ENCODE data around the gene PLXNA4.

Gene PLXNA4

DNA sequence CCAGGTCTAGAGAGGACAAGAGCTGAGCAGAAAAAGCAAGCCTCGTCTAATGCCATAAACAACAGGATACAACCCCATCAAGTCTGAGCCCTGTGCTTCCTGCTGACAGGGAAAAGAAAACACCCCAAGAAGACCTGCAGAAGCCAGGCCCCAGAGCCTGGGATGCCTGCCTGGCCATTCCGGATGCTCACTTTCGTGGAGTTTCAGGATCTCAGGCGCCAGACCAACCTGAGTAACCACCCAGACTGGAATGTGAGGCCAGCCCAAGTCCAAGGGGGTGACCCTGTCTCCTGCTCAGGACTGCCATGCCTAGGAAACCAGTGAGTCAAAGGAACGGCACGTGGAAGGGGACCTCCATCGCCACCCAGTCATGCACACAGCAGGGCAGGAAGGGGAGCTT is 74.3 kb downstream of the PLXNA4 start:
- DNase-seq (ENCODE audit: low read depth), result no peak

DNA sequence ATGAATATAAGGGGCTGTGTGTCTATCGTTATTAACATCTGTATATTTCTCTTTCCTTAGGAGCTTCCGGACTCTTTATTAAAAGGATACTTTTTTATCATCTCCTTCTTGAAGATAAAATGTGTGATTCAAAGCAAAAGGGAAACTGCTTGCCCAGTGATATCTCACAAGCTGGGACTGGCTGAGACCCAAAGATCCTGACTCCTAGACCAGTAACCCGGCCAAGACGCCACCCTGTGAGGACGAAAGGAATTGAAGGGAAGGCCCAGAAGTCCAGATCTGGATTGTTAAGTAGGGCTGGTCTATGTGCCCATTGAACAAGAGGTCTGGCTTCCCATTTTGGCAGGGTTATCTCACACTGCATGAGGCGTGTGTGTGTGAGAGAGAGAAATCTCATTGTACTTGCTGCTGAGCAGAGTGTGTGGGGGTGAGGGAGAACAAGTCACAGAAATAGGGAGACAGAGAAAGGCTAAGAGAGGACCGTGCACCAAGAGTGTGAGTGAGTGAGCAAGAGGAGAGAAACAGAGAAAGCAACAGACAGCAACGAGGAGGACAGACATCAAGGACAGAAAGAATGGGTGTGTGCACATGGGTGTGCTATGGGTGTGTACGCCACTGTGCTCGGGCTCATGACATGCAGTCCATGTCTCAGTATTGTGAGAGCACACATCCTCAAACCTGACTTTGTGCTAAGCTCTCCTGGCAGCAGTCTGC is 75.4 kb downstream of the PLXNA4 start:
- DNase-seq (ENCODE audit: low read depth), result no peak

DNA sequence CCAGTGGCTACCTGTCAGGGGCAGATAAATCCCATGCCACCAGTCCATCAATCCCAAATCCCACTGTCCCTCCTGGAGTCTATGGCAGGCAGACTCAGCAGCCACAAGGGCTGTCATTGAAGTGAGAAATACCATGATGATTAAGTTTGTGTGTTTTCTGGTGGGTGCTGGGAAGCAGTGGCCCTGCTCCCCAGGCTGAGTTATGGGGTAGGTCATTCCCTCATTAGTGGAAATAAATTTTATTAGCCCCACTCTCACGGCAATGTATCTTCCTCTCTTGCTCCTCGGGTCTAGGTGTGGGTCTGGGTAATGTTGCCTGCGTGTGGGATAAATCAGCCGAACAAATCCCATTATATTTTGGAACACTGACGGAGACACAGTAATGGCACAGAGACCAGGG is 76.8 kb downstream of the PLXNA4 start:
- no peak for DNase-seq (ENCODE audit: low read depth)

DNA sequence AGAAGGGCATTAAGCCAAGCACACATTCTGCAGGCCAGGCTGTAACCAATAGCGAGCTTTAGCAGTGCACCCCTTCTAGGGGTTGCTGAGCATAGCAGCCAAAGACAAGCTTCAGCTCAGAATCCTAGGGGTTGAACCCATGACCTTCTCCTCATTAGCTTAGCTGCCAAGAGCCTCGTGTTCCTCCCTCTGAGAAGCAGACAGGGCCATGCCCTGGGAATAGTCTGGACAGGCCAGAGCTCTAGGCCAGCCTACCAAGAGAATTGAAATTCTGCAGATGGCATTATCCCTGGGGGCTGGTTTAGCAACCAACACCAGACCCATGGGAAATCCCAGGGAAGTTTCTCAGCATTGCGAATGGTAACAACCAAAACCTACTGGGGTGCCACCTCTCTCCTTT is 77.2 kb downstream of the PLXNA4 start:
- DNase-seq (ENCODE audit: low read depth), result no peak

DNA sequence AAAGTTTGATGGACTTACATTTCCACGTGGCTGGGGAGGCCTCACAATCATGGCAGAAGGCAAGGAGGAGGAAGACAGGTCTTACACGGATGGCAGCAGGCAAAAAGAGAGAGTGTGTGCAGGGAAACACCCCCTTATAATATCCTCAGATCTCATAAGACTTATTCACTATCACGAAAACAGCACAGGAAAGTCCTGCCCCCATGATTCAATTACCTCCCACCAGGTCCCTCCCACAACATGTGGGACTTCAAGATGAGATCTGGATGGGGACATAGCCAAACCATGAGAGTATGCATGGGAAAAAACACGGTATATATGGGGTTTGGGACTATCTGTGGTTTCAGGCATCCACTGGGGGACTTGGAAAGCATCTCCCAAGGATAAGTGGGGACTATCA is 78.0 kb downstream of the PLXNA4 start:
- DNase-seq (ENCODE audit: low read depth), result no peak

DNA sequence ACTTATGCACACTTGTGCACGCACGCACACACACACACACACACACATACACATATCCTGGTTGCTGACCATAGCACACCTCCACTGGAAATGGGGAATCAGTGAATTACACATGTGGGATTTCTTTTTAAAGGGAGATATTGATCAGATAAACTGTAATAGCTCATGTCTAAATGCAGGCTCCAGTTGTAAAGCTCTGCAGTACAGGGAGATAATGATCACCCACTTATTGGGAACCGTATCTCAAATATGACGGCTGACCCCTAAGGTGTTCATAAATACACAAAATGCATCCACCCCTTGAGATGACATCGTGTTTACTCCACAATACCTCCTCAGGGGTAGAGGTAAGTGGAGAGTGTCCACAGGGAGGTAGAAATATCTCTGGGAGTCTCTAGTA is 79.2 kb downstream of the PLXNA4 start:
- DNase-seq (ENCODE audit: low read depth), result no peak

DNA sequence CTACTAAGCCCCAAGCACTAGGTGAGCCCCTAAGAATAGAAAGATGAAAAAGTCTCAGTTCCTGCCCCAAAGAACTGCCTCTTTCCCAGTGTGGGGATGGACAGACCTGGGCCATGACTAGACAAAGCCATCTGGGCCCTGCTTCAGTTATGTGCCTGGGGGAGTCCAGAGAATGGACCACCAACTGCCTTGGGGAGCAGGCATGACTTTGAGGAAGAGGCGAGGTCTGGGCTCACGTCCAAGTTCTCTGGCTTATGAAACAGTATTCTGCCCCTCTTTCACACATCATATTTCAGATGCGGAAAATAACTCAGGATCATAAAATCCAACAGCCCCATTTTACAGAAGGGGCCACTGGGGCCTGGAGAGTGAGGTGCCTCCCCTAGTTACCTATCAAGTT is 80.3 kb downstream of the PLXNA4 start:
- DNase-seq (ENCODE audit: low read depth), result no peak

DNA sequence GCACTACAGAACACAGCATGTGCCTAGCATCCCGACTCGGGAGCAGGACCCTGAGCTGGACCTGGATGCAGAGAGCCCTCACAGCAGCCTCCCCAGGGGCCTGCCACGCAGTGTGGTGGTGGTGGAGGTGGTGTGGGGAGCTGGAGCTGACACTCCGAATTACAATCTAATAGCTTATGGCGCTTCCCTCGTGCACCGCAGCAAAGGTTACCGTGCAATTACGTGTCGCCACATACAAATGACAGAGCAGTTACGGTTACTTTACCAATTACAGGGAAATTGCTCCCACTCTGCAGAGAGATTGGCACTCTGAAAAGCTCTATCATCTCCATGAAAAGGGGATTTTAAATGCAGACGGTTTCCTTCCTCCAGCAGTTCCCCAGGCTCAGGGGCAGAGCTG is 81.8 kb downstream of the PLXNA4 start:
- no peak for DNase-seq (ENCODE audit: low read depth)

DNA sequence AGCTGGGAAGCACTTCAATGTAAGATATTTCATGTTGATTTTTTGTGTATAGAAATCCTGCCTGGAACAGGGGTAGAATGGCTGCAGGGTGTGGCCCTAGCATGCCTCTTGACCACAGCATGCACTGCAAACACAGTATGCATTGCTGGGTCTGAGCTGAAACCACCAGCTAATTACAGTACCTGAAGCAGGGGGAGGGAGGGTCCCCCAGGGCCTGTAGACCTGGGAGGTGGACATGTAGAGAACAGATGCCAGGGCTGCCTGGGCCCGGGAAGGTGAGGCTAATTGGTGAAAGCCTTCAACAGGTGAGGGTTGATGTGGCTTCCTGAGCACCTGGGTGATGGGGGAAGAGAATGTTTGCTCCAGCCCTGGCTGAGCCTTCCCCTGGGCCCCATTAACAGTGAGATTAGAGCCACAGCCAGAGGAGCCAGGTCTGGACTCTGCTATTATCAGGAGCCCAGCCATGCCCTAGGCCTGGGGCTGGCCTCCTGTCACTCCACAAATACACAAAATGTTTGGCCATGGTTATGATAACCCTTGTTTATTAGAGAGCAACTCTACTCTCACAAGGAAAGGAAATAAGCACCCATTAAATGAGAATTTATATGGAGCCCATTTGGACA is 83.3 kb downstream of the PLXNA4 start:
- no peak for DNase-seq (ENCODE audit: low read depth)

DNA sequence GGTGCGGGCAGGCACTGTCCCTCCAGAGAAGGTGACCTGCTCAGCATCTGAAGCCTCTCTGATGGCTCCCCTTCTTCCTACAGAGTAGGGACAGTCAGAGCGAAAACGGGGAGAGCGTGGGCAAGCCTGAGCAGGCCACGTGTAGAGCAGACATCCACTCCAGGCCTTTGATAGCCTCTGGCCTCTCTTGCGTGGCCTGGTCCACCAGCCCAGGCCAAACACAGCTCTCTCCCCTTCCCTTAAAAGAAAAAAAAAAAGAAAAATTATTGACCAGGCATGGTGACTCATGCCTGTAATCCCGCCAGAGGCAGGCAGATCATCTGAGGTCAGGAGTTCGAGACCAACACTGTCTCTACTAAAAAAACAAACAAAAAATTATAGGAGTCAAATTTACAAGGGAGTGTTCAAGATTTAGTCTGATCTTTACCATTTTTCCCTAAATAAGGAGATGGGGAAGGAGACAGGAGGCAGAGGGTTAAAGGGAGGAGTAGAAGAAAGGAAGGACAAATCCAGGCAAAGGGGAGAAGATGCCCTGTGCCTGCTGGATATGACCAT is 84.8 kb downstream of the PLXNA4 start:
- no peak for DNase-seq (ENCODE audit: low read depth)

DNA sequence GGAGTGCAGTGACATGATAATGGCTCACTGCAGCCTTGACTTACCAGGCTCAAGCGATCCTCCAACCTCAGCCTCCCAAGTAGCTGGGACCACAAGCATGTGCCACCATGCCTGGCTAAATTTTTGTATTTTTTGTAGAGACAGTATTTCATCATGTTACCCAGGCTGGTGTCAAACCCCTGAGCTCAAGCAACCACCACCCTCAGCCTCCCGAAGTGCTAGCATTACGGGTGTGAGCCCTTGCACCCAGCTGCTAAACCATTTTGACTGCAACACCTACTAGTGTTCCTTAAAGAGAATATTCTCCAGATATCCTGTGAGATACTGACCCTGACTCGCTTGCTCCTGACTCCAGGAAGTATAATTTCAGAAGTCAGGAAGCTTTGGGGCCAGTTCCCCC is 85.8 kb downstream of the PLXNA4 start:
- DNase-seq (ENCODE audit: low read depth), result no peak

DNA sequence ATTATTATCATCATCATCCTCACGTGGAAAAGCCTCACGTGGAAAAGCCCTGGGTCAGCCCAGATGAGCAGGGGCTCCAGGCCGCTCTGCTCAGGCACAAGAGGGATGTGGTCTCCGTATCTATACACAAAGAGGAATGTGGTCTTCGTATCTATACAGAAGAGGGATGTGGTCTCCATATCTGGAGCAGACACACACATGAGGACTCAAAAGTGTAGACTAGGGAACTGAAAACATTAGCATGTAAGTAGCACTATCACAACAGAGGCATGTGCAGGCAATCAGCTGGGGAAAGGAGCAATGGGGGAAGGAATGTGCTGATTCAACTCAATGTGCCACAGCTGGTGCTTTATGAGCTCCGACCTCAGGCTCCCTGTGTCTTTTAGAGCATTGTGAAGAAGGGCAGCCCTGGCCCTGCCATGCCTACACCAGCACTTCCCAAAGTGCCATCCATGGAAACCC is 86.5 kb downstream of the PLXNA4 start:
- DNase-seq (ENCODE audit: low read depth), result no peak

DNA sequence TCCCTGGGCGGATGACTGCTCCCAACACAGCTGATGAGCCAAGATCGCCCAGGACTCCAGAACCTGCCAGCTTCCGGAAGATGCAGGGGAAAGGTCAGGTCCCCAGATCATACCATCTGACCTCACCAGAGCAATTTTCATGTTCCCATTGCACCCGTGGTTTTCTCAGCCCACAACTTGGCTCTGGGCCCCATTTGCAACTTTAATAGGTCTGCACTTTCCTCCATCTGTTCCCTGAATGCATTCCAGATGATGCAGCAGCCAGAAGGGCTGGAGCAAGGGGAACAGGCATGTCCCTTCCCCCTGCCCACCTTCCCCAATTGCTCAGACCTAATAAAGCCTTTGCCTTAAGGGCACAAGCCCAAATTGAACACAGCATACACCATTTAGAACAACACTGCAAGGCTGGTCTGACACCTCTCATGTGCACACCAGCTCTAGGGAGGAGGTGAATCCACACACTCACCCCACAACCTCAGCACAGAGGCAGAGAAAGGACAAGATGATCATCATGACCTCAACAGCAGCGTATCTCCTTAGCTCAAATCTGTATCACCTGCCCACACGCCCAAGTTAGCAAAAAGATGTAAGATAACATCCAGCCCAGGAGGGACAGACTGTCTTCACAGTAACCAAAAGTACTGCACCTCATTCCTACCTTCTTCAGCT is 87.5 kb downstream of the PLXNA4 start:
- DNase-seq (ENCODE audit: low read depth), result no peak

DNA sequence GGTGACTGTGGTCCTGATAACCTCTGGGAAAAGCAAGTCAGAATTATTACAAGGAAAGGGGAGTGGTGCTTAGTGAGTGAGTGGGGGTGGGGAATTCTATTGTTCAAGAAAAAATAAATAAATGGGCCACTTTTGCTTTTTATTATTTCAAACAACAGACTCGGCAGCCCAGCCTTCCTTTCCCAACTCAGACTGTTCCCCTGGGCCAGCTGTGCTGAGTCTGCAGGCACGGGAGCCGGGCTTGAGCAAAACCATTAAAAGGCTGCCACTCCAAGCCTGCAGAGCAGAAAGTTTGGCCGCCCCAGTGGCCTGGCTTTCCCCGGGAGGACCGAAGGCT is 90.0 kb downstream of the PLXNA4 start:
- DNase-seq (ENCODE audit: low read depth), result no peak

DNA sequence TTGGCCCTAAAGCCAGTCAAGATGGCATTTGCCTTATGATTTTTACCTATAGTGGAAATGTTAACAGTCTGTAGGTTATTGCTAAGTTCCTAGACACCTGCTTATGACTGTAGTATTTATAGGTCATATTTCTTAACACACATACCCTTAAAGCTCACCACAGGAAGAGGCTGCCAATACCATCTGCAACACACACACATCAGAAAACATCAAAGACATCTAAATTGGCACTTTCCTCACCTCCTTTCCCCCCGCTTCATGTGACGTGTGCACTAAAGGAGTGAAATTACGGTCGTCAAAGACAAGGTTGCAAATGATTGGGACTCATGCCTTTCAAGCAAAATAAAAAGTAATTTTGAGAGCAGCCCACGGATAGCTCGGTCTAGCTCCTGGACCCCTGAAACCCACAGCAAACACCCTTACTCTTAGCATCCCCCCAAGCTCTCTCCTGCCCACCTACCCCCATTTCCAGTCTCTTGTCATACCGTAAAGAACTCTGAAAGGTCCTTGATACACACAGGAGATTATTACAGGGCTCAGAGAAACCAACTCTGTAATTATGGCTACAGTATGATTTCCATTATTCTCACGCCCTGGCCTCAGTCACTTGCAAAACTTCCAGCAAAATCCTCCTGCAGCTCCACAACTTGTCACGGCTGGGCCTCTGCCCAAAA is 90.5 kb downstream of the PLXNA4 start:
- DNase-seq (ENCODE audit: low read depth), result peak; percentile 11

DNA sequence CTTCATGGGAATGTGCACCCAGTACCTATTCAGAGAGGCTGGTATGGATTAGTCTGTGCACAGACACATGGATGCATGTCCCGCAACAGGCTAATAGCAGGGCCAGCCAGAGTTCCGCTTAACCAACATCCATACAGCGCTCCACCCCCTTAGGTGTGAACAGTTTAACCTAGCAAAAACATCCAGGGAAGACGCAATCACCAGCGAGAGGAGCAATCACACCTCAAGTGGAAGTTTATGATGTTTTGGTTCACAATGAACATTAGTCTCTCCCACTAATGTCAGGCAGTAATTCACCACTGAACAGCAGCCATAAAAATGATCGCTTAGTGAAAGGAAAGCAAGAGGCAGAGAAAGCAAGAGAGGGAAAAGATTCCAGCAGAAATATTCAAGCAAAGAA is 91.1 kb downstream of the PLXNA4 start:
- no peak for DNase-seq (ENCODE audit: low read depth)

DNA sequence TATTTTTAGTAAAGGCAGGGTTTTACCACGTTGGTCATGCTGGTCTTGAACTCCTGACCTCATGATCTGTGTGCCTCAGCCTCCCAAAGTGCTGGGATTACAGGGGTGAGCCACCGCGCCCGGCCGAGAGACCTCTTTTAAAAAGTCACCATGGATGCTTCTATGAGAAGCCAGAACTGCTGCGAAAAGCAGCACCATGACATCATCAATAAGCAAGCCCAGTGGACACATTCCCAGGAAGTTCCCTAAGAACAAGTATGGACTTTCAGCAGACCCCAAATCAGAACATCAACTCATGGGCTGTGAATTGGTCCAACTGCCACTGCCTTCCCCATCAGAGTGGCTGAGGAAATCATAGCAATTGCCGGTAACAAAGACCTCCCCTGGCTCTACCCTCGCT is 93.4 kb downstream of the PLXNA4 start:
- no peak for DNase-seq (ENCODE audit: low read depth)

DNA sequence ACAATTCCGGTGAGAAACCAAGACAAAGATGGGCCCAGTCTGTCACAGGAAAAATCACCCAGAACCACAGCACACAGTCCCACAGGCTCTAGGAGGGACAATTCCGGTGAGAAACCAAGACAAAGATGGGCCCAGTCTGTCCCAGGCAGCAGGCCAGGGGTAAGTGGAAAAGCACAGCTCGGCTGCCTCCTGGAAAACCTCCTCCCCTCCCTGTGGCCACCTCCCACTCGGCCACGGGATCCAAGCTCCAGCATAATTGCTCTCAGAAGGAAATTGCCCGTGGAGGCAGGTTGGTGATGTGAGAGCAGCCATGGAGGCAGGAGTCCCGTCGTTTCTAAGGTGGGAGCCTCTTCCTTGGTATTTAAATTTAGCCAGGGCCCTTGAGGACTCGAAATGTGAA is 95.7 kb downstream of the PLXNA4 start:
- no peak for DNase-seq (ENCODE audit: low read depth)

DNA sequence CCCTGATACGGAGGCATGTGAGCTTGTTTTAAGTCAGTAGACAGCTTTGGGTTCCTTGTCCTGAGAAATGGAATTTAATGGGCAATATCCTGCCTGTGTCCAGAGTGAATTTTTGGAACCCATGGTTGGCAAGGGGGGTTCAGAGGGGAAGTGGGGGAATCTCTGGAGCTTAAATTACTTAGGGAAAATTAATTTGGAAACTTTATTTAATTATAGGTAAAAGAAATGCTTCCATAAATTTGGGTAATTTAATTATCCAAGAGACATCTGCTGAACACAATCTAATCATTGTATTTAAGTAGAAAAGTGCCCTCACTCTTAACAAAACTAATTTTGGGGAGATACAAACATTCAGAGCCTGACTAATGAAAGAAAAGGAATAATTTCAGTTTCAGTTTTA is 99.7 kb downstream of the PLXNA4 start:
- no peak for DNase-seq (ENCODE audit: low read depth)

DNA sequence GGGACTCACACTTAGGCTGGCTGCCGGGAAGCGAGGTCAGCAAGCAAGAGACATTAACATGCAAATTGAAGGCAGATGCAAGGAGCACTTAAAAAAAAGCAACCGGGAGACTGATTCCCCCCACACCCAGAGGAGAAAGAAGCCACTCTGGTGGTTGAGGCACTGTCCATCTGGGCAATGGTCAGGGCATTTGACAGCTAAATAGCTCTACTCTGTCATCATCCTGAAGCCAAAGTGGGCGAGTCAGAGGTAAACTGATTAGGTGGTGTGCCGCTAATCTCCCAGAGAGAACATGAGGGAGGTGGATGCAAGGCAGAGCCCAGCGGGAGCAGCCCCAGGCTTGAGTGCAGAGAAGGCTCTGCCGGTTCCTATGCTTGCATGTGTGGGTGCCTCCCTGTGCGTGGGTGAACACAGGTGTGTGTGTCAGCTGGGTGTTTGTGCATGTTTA is 100.6 kb downstream of the PLXNA4 start:
- no peak for DNase-seq (ENCODE audit: low read depth)

DNA sequence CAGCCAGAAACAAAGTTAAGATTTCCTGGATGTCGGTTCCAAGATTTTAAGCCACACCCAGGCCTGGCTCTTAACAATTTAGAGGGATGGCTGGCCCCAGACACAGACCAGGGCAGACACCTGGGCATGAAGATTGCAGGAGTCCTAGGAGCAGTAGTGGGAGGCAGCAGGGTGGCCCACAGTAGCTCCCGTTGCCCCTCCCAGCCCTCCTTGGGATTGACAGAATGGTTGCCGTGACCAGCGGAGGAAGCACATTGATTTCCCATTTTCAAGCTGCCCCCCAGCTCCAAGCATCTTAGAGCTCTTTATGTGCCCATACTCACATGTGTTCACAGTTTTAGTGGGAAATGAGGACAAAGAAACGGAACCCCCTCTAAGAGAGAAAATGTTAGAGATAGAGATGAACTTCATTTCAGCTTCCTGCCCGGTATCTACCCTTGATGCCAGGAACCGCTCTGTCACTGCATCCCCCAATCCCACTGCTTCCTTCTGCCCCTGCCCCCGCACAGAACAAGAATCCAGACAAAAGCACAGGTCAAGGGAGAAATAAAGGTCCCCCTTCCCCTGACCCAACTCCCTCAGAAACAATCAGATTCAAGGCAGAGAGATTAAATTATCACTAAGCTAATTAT is 101.1 kb downstream of the PLXNA4 start:
- DNase-seq (ENCODE audit: low read depth), result no peak

DNA sequence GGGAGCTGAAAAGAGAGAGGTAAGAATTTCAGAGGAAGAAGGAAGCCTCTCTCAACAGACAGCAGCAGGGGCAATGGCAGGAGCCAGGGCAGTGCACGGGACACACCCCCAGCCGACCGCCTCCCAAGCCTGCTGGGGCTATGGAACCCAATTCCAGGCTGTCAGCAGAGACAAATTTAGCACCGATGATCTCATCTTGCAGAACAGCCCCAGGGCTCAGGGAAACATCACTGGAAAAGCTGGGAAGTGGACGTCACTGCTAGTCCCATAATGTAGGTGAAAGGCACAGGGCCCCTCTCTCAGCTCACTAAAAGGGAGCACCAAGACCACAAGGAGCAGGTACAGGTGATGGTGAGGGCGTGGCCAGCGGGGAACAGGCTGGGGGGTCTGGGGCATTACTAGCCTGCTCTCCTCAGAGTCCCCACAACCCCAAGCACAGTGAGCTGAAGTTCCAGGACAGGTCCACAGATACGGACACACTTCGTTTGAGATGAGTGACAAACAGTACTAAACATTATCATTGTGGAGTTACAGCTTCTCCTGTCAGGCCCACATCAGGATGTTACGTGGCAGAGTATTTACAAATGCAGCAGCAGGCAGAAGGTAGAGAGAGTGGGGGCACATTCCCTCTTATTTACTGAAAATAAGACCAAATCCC is 103.7 kb downstream of the PLXNA4 start:
- no peak for DNase-seq (ENCODE audit: low read depth)
